Gastroesophageal sphincter (tissue), 3 donors: ENCODE measurements around the gene SH3GLB2.

Experiments
- CTCF ChIP-seq, 4 experiments: fragments of 200-600 bp in 2 of 4; fragments of 450-650 bp in 2 of 4; sonication (generic) in 1 of 4; IDR thresholded peaks; one replicate each; pipeline ENCODE4 v1.5.1; 2017 to 2019; ENCODE audit warnings: antibody characterized with exemption in 4 of 4, mild to moderate bottlenecking in 2 of 4, moderate library complexity in 2 of 4
- EP300 ChIP-seq: sonication (generic); formaldehyde crosslinking; IDR thresholded peaks from one replicate; pipeline ENCODE4 v1.6.1; 2017; ENCODE audit warnings: antibody characterized with exemption, mild to moderate bottlenecking
- POLR2A ChIP-seq, 2 donors: fragments of 450-650 bp; IDR thresholded peaks; one replicate each; pipeline ENCODE4 v1.6.1; 2017; ENCODE audit warnings: antibody characterized with exemption in 2 of 2, mild to moderate bottlenecking in 2 of 2, moderate library complexity in 1 of 2
- POLR2AphosphoS5 ChIP-seq: sonication (generic); formaldehyde crosslinking; IDR thresholded peaks from one replicate; pipeline ENCODE4 v1.6.1; 2017; ENCODE audit warnings: antibody characterized with exemption

DNA sequence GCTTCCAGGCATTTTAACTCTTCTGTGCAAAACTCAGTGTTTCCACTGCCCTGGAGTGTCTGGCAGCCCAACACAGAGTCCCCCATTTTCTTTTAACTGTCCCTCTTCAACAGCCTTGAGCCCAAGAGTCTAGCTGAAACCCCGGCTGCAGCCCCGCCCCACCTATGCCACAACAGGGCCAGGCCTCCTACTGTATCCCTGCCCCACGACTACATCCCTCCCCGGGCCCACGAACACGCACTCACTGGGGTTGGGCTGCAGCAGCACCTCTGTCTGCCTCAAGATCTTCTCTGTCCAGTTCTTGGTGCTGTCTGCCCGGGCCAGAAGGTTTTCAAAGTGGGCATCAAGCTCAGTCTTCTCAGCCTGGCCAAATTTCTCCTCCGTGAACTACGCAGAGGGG is 6.1 kb downstream of the SH3GLB2 start:
- TF ChIP-seq POLR2A (IDR thresholded peaks at IDR 0.05) (no peak), CTCF (IDR thresholded peaks at IDR 0.05) (no peak), POLR2AphosphoS5 (no peak), EP300 (no peak)
